Breast epithelium (tissue), 4 donors: ENCODE results near the gene ITPR1. TPM values are rescaled to one million over a fixed set of nuclear protein-coding genes. Genes with fewer than 3 reads are reported as not detected.

Experiments
- DNase-seq, 2 donors: peaks; one replicate each; pipeline ENCODE4 v3.0.0-alpha.2; 2019; ENCODE audit warnings: low spot score in 2 of 2
- H3K27ac ChIP-seq, 2 donors: fragments of 200-600 bp; sonication (generic) in 1 of 2; one replicate each; pipeline ENCODE4 v1.5.1; 2016 to 2019; ENCODE audit warnings: mild to moderate bottlenecking in 1 of 2
- H3K27me3 ChIP-seq, 2 donors: fragments of 200-600 bp; sonication (generic) in 1 of 2; one replicate each; pipeline versions ENCODE4 v1.5.1 to v1.6.0; 2017 to 2019; ENCODE audit warnings: control low read depth in 1 of 2, mild to moderate bottlenecking in 1 of 2
- H3K36me3 ChIP-seq: fragments of 200-600 bp; one replicate; pipeline ENCODE4 v1.5.1; 2019
- H3K4me1 ChIP-seq, 2 donors: fragments of 200-600 bp; sonication (generic); one replicate each; pipeline ENCODE4 v1.5.1; 2016 to 2019; ENCODE audit warnings: control low read depth in 1 of 2
- H3K4me3 ChIP-seq, 3 donors: fragments of 200-600 bp; sonication (generic); 1 replicate in 2 of 3; 2 replicates in 1 of 3; pipeline ENCODE4 v1.5.1; 2016 to 2019; ENCODE audit warnings: mild to moderate bottlenecking in 3 of 3, moderate library complexity in 2 of 3
- H3K9me3 ChIP-seq, 2 donors: fragments of 200-600 bp; sonication (generic) in 1 of 2; one replicate each; pipeline ENCODE4 v1.5.1; 2016 to 2019; ENCODE audit warnings: control low read depth in 1 of 2
- POLR2A ChIP-seq: fragments of 450-650 bp; IDR thresholded peaks from one replicate; pipeline ENCODE4 v1.6.1; 2016; ENCODE audit warnings: antibody characterized with exemption, mild to moderate bottlenecking, moderate library complexity
- POLR2AphosphoS5 ChIP-seq, 3 donors: sonication (generic); formaldehyde crosslinking; IDR thresholded peaks; one replicate each; pipeline ENCODE4 v1.6.1; 2017; ENCODE audit warnings: antibody characterized with exemption in 3 of 3
- intact Hi-C: fragments of 100-400 bp; cut with DNase I; formaldehyde crosslinking; loops from one replicate; pipeline ENCODE4 v1.15.1; 2023; ENCODE audit warnings: low total_unique reads
- total RNA-seq, 3 donors: library from RNA; depleted of rRNA; stranded (reverse); fragments of >200 nt; gene quantifications; one replicate each; pipeline ENCODE4 v1.1.0, GENCODE V29; 2016
- TF ChIP-seq, protein P1 (sequence below), 3 donors: fragments of 450-650 bp; IDR thresholded peaks; one replicate each; pipeline ENCODE4 v1.5.1; 2016 to 2017; ENCODE audit warnings: antibody characterized with exemption in 3 of 3, mild to moderate bottlenecking in 3 of 3, moderate library complexity in 3 of 3

ITPR1 gene
- total RNA-seq, 3 donors from 2014 or later = 53.8 to 227 (median 174) TPM

DNA sequence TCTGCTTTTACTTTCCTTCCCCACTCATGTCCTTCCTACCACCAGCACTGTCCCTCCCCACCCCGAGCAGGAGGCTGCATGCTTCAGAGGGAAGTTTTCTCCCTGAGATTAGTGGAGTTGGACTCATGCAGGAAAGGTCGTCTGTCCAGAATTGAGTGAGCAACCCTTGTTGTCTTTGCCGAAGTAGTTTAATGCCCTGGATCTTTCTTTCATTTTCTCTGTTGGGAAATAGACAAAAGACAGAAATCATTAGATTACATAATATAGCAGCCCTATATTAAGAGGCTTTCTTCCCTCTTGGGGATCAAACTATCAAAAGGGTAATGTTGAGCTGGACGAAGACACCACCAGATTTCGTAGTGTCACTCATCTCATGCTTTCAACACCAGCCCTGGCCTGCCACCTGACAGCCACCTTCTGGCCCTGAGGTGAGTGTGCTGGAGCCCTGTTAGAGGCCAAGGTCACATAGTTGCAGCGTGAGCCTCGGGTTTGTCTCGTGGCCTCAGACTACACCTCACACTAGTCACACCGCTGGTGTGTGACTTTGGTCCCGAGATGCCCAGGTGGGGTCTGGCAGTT is 231.0 kb downstream of the ITPR1 start:
- H3K4me3 ChIP-seq = no peak overlapping the region
- H3K27me3 ChIP-seq = no peaks in the 10 kb centered on the region
- no peaks in the 10 kb centered on the region for H3K9me3 ChIP-seq
- no peaks in the 10 kb centered on the region for H3K36me3 ChIP-seq
- peaks cover 12 to 13% of the 10 kb centered on the region in 2 donors for H3K4me1 ChIP-seq
- no peak for DNase-seq
- TF ChIP-seq, protein P1, sequence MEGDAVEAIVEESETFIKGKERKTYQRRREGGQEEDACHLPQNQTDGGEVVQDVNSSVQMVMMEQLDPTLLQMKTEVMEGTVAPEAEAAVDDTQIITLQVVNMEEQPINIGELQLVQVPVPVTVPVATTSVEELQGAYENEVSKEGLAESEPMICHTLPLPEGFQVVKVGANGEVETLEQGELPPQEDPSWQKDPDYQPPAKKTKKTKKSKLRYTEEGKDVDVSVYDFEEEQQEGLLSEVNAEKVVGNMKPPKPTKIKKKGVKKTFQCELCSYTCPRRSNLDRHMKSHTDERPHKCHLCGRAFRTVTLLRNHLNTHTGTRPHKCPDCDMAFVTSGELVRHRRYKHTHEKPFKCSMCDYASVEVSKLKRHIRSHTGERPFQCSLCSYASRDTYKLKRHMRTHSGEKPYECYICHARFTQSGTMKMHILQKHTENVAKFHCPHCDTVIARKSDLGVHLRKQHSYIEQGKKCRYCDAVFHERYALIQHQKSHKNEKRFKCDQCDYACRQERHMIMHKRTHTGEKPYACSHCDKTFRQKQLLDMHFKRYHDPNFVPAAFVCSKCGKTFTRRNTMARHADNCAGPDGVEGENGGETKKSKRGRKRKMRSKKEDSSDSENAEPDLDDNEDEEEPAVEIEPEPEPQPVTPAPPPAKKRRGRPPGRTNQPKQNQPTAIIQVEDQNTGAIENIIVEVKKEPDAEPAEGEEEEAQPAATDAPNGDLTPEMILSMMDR (IDR thresholded peaks at IDR 0.05) = no peak
- TF ChIP-seq POLR2A = no peak
- no peak for TF ChIP-seq POLR2AphosphoS5 (IDR thresholded peaks at IDR 0.05)
- intact Hi-C loops = no loop called here
- peak overlapping the region; percentile 30 to 57 for H3K27ac ChIP-seq

DNA sequence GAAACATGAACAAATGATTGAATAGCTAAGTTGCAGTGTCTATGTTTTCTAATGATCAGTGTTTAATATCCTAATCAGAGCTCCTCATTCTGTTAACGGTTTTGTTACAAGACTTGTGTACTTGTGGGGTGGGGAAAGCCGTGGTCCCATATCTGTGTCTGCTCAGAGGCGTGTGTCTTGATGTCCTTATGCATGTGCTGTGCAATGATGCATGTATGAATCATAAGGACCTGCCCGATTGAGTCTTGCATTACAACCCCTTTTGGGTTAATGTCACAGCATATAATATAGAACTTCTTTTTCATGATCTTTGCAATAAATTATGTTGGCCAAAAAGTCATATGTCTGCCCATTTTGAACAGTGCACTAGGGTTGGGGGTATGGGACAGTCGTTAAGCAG is 233.4 kb downstream of the ITPR1 start:
- Histone ChIP-seq H3K27ac (no peak overlapping the region), H3K36me3 (no peaks in the 10 kb centered on the region), H3K4me3 (no peak overlapping the region), H3K27me3 (no peaks in the 10 kb centered on the region), H3K4me1 (no peaks in the 10 kb centered on the region), H3K9me3 (no peaks in the 10 kb centered on the region)
- intact Hi-C loops = loop anchor here (5.0 kb wide), 1 partner anchor 251 kb away; the partner anchor contains the start of gene BHLHE40
- DNase-seq = no peak
- TF ChIP-seq POLR2A (no peak), POLR2AphosphoS5 (IDR thresholded peaks at IDR 0.05) (no peak)
- TF ChIP-seq, protein P1 (IDR thresholded peaks at IDR 0.05) = no peak

DNA sequence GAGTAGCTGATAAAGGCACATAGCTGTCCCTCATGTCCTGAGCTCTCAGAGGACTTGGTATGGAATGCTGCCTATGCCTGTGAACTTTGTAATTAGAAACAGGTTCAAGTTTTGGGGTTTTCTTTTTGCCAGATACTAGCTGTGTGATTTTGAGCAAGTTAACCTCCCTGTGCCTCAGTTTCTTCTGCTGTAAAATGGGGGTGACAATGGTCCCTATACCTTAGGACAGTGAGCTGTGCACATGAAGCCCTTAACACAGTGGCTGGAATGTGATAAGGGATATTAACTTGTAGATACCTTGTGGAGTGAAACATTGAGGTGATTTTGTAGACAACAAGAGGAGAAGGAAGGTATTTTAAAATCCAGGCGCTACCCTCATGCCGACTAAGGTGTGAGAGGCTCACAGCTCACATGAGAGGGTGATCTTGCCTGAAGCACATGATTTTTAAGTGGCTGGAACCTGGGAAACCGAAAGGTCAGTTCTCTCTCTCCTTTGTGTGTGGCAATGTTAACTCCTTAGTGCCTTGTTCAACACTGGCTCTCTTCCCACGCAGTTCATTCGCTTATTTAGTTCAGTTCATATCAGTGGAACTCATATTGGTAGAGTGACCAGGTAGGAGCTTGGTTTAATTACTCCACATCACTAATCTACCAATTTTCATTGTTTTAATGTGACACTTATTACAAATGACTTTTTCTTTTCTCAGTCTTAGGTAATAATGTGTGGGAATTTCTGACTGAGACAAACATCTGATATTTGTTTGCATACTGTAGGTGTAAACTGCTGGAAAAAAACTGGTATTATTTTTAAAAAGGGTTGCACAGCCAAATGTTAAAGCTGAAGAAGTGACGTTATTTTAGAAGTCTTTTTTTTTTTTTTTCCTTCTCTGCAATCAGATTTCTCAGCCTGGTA is 236.2 kb downstream of the ITPR1 start:
- Histone ChIP-seq H3K4me1 (no peaks in the 10 kb centered on the region), H3K27ac (peak overlapping the region; percentile 41 to 49), H3K27me3 (no peaks in the 10 kb centered on the region), H3K4me3 (no peak overlapping the region), H3K36me3 (no peaks in the 10 kb centered on the region), H3K9me3 (no peaks in the 10 kb centered on the region)
- no peak for DNase-seq
- intact Hi-C loops = loop anchor here (5.0 kb wide), 1 partner anchor 248 kb away; the partner anchor contains the start of gene BHLHE40
- TF ChIP-seq, protein P1 (IDR thresholded peaks at IDR 0.05) = no peak
- no peak for TF ChIP-seq POLR2AphosphoS5 (IDR thresholded peaks at IDR 0.05)
- TF ChIP-seq POLR2A = no peak

DNA sequence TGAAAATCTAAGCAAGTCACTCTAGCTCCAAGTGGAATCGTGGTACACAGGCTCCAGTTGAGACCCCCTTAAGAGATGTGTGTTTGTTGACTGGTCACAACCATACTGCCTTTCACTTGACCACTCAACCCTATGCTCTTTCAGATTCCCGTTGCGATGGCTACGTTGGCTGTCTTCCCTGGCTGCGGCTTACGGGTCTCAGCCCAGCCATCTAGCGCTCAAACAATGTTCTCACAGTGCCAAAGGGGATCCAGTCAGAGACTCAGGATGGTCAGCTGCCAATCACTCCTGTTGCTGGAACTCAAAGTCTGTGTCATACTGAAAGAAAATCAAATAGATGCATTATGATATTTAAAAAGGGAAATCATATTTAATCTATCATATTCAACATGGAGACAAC is 237.6 kb downstream of the ITPR1 start:
- intact Hi-C loops = no loop called here
- no peaks in the 10 kb centered on the region for H3K36me3 ChIP-seq
- no peak overlapping the region for H3K4me3 ChIP-seq
- no peaks in the 10 kb centered on the region for H3K9me3 ChIP-seq
- no peaks in the 10 kb centered on the region for H3K27me3 ChIP-seq
- DNase-seq = no peak
- TF ChIP-seq POLR2A = no peak
- TF ChIP-seq POLR2AphosphoS5 (IDR thresholded peaks at IDR 0.05) = no peak
- H3K27ac ChIP-seq = peak overlapping the region; percentile 23 to 25
- H3K4me1 ChIP-seq = no peaks in the 10 kb centered on the region

DNA sequence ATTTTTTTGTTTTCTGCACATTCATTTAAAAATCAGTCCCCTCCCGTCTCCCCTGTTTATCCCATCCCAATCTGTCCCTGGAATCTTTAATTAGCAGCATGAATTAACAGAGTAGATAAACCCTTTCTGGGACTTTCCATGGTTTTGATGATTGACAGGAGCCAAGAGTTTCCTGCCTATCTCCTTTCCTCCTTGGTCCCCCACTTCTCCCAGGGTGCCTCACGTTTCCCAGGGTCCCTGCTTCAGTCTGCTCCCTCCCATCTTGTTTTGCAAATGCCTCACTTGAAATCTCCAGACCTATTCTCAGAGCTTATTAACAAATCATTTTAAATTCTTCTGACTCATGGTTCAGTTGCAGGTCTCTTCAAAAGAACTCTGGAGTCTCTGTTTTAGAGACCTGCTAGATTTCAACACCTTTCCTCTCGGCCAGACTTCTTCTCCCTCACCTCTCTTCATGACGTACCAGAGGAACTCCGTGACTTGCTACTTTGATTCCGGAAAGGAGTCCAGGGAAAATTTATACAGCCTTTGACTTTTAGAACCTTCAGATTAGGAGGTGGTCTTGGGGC is 238.5 kb downstream of the ITPR1 start:
- H3K4me3 ChIP-seq = no peak overlapping the region
- H3K9me3 ChIP-seq = no peaks in the 10 kb centered on the region
- intact Hi-C loops = no loop called here
- peak in 1 of 2 donors; percentile 11 for DNase-seq
- H3K4me1 ChIP-seq = peaks cover 0 to 3% of the 10 kb centered on the region in 2 donors
- no peaks in the 10 kb centered on the region for H3K36me3 ChIP-seq
- TF ChIP-seq, protein P1 (IDR thresholded peaks at IDR 0.05) = no peak
- TF ChIP-seq POLR2A = no peak
- no peak for TF ChIP-seq POLR2AphosphoS5 (IDR thresholded peaks at IDR 0.05)
- H3K27me3 ChIP-seq = no peaks in the 10 kb centered on the region
- no peak overlapping the region for H3K27ac ChIP-seq
